Thyroid gland (tissue), 4 donors: Measurements from ENCODE around the gene LAMC3.

Experiments
- POLR2A ChIP-seq, 2 donors: fragments of 450-650 bp; IDR thresholded peaks; one replicate each; pipeline ENCODE4 v1.6.1; 2017; ENCODE audit warnings: antibody characterized with exemption in 2 of 2, mild to moderate bottlenecking in 2 of 2, moderate library complexity in 1 of 2
- TF ChIP-seq, protein P1 (sequence below), 6 experiments: fragments of 200-600 bp in 3 of 6; fragments of 450-650 bp in 3 of 6; sonication (generic) in 3 of 6; IDR thresholded peaks; one replicate each; pipeline ENCODE4 v1.5.1; 2016 to 2019; ENCODE audit warnings: antibody characterized with exemption in 6 of 6, mild to moderate bottlenecking in 2 of 6, inconsistent platforms in 1 of 6, moderate library complexity in 1 of 6

DNA sequence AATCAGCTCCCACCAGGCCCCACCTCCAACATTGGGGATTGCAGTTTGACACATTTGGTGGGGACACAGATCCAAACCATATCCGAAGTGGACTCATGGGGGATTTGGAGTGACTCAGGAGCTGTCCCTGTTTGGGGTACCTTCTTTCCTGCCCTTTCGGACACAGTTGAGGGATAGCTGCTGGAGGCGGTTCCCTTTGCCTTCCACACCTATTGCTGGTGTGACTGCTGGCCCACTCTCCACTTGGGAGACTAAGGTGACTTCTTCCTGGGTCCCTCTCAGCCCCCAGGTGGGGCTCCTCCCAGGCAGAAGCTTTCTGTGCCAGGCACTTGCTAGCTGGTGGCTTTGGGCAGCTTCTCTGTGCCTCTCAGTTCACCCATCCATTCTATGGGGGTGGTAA, 26.6 kb downstream of the LAMC3 start:
- TF ChIP-seq, protein P1, sequence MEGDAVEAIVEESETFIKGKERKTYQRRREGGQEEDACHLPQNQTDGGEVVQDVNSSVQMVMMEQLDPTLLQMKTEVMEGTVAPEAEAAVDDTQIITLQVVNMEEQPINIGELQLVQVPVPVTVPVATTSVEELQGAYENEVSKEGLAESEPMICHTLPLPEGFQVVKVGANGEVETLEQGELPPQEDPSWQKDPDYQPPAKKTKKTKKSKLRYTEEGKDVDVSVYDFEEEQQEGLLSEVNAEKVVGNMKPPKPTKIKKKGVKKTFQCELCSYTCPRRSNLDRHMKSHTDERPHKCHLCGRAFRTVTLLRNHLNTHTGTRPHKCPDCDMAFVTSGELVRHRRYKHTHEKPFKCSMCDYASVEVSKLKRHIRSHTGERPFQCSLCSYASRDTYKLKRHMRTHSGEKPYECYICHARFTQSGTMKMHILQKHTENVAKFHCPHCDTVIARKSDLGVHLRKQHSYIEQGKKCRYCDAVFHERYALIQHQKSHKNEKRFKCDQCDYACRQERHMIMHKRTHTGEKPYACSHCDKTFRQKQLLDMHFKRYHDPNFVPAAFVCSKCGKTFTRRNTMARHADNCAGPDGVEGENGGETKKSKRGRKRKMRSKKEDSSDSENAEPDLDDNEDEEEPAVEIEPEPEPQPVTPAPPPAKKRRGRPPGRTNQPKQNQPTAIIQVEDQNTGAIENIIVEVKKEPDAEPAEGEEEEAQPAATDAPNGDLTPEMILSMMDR (IDR thresholded peaks at IDR 0.05), result no peak
- no peak for TF ChIP-seq POLR2A (IDR thresholded peaks at IDR 0.05)
